Neural cell (in vitro differentiated cells): ENCODE measurements around the gene IGF1. TPM values are rescaled to one million over a fixed set of nuclear protein-coding genes. Genes with fewer than 3 reads are reported as not detected.

Experiments
- H2AFZ ChIP-seq: fragments of 200-600, 300-800 bp; sonication (generic), shearing (Covaris generic); 2 replicates; pipeline ENCODE4 v1.6.0; 2014; ENCODE audit warnings: low read depth, mild to moderate bottlenecking, antibody characterized with exemption, low read length, moderate library complexity
- H3F3A ChIP-seq: fragments of 200-600 bp; shearing (Covaris generic); 2 replicates; pipeline ENCODE4 v1.6.1; 2016; ENCODE audit warnings: mild to moderate bottlenecking, moderate library complexity, mixed read lengths, antibody characterized with exemption, low read length; ENCODE audit not compliant: insufficient read depth, poor library complexity, severe bottlenecking
- H3K27ac ChIP-seq: fragments of 200-600, 300-800 bp; sonication (generic), shearing (Covaris generic); 2 replicates; pipeline ENCODE4 v1.5.1; 2014; ENCODE audit warnings: mild to moderate bottlenecking, low read length, moderate library complexity
- H3K27me3 ChIP-seq: fragments of 300-800, 200-600 bp; sonication (generic), shearing (Covaris generic); 2 replicates; pipeline ENCODE4 v1.6.0; 2014; ENCODE audit warnings: mild to moderate bottlenecking, low read depth, low read length, moderate library complexity; ENCODE audit not compliant: insufficient read depth
- H3K36me3 ChIP-seq: fragments of 300-800, 200-600 bp; sonication (generic), shearing (Covaris generic); 2 replicates; pipeline ENCODE4 v1.5.1; 2014; ENCODE audit warnings: mild to moderate bottlenecking, antibody characterized with exemption, low read length, moderate library complexity; ENCODE audit not compliant: insufficient read depth
- H3K4me2 ChIP-seq: fragments of 300-800, 200-600 bp; sonication (generic), shearing (Covaris generic); 2 replicates; pipeline ENCODE4 v1.6.0; 2014; ENCODE audit warnings: mild to moderate bottlenecking, low read length
- H3K4me3 ChIP-seq: fragments of 300-800, 200-600 bp; sonication (generic), shearing (Covaris generic); 2 replicates; pipeline ENCODE4 v1.5.1; 2014; ENCODE audit warnings: mild to moderate bottlenecking, low read length, moderate library complexity
- H3K79me2 ChIP-seq: fragments of 200-600 bp; shearing (Covaris generic); replicated peaks from 2 replicates; pipeline ENCODE4 v1.6.0; 2014; ENCODE audit warnings: mild to moderate bottlenecking, low read length, moderate library complexity; ENCODE audit not compliant: insufficient read depth
- H3K9ac ChIP-seq: fragments of 300-800, 200-600 bp; sonication (generic), shearing (Covaris generic); 2 replicates; pipeline ENCODE4 v1.6.1; 2016; ENCODE audit warnings: mild to moderate bottlenecking, low read length, mixed read lengths
- H3K9me2 ChIP-seq: fragments of 200-600 bp; shearing (Covaris generic); 2 replicates; pipeline ENCODE4 v1.6.1; 2016; ENCODE audit warnings: mild to moderate bottlenecking, low read length, mixed read lengths; ENCODE audit not compliant: insufficient read depth
- H3K9me3 ChIP-seq: fragments of 200-600, 300-800 bp; sonication (generic), shearing (Covaris generic); 2 replicates; pipeline ENCODE4 v1.6.1; 2016; ENCODE audit warnings: mild to moderate bottlenecking, mixed run types, low read length, moderate library complexity, mixed read lengths
- H4K20me1 ChIP-seq: fragments of 200-600 bp; shearing (Covaris generic); 2 replicates; pipeline ENCODE4 v1.6.1; 2016; ENCODE audit warnings: mild to moderate bottlenecking, mixed run types; ENCODE audit not compliant: insufficient read depth
- EP300 ChIP-seq: fragments of 450-650 bp; conservative IDR thresholded peaks from 2 replicates; pipeline ENCODE4 v1.6.1; 2014; ENCODE audit warnings: antibody characterized with exemption, mild to moderate bottlenecking, moderate library complexity; ENCODE audit not compliant: poor library complexity, severe bottlenecking
- EZH2 ChIP-seq: fragments of 200-600, 300-800 bp; shearing (Covaris generic), sonication (generic); IDR thresholded peaks from 2 replicates; pipeline ENCODE4 v1.6.1; 2014; ENCODE audit warnings: antibody characterized with exemption, low read length, borderline replicate concordance, mild to moderate bottlenecking; ENCODE audit not compliant: insufficient read depth, poor library complexity, severe bottlenecking
- MXI1 ChIP-seq: fragments of 450-650 bp; conservative IDR thresholded peaks from 2 replicates; pipeline ENCODE4 v1.6.1; 2014; ENCODE audit warnings: antibody characterized with exemption, mild to moderate bottlenecking; ENCODE audit not compliant: poor library complexity, severe bottlenecking
- POLR2AphosphoS5 ChIP-seq: IDR thresholded peaks from 2 replicates; pipeline ENCODE4 v1.6.1; 2012
- RAD21 ChIP-seq: fragments of 450-650 bp; conservative IDR thresholded peaks from 2 replicates; pipeline ENCODE4 v1.6.1; 2014; ENCODE audit warnings: antibody characterized with exemption, mild to moderate bottlenecking, moderate library complexity
- SMC3 ChIP-seq: fragments of 450-650 bp; conservative IDR thresholded peaks from 2 replicates; pipeline ENCODE4 v1.6.1; 2014; ENCODE audit warnings: antibody characterized with exemption, mild to moderate bottlenecking, moderate library complexity; ENCODE audit not compliant: poor library complexity
- TAF1 ChIP-seq: IDR thresholded peaks from 2 replicates; pipeline ENCODE4 v1.6.1; 2012; ENCODE audit warnings: low read depth
- polyA plus RNA-seq: library from polyadenylated mRNA; depleted of rRNA; stranded (reverse); fragments of >200 nt; gene quantifications from 2 replicates; pipeline ENCODE4 v1.2.3, GENCODE V29; 2014
- TF ChIP-seq, protein P1 (sequence below): fragments of 450-650 bp; IDR thresholded peaks from 2 replicates; pipeline ENCODE4 v1.5.1; 2014; ENCODE audit warnings: antibody characterized with exemption, mild to moderate bottlenecking, moderate library complexity; ENCODE audit not compliant: poor library complexity, severe bottlenecking
- TF ChIP-seq, protein P2 (sequence below): IDR thresholded peaks from 2 replicates; pipeline ENCODE4 v1.6.1; 2012; ENCODE audit warnings: borderline replicate concordance

Gene IGF1
- polyA plus RNA-seq, 1 donor from 2014 or later, result not detected

- no peak for TF ChIP-seq SMC3
- no peak for TF ChIP-seq EP300
- TF ChIP-seq MXI1, result no peak
- no peak for TF ChIP-seq RAD21
- no peak for TF ChIP-seq TAF1
- no peak for TF ChIP-seq EZH2
- no peak for TF ChIP-seq POLR2AphosphoS5
- TF ChIP-seq, protein P1, sequence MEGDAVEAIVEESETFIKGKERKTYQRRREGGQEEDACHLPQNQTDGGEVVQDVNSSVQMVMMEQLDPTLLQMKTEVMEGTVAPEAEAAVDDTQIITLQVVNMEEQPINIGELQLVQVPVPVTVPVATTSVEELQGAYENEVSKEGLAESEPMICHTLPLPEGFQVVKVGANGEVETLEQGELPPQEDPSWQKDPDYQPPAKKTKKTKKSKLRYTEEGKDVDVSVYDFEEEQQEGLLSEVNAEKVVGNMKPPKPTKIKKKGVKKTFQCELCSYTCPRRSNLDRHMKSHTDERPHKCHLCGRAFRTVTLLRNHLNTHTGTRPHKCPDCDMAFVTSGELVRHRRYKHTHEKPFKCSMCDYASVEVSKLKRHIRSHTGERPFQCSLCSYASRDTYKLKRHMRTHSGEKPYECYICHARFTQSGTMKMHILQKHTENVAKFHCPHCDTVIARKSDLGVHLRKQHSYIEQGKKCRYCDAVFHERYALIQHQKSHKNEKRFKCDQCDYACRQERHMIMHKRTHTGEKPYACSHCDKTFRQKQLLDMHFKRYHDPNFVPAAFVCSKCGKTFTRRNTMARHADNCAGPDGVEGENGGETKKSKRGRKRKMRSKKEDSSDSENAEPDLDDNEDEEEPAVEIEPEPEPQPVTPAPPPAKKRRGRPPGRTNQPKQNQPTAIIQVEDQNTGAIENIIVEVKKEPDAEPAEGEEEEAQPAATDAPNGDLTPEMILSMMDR, result no peak
- TF ChIP-seq, protein P2, sequence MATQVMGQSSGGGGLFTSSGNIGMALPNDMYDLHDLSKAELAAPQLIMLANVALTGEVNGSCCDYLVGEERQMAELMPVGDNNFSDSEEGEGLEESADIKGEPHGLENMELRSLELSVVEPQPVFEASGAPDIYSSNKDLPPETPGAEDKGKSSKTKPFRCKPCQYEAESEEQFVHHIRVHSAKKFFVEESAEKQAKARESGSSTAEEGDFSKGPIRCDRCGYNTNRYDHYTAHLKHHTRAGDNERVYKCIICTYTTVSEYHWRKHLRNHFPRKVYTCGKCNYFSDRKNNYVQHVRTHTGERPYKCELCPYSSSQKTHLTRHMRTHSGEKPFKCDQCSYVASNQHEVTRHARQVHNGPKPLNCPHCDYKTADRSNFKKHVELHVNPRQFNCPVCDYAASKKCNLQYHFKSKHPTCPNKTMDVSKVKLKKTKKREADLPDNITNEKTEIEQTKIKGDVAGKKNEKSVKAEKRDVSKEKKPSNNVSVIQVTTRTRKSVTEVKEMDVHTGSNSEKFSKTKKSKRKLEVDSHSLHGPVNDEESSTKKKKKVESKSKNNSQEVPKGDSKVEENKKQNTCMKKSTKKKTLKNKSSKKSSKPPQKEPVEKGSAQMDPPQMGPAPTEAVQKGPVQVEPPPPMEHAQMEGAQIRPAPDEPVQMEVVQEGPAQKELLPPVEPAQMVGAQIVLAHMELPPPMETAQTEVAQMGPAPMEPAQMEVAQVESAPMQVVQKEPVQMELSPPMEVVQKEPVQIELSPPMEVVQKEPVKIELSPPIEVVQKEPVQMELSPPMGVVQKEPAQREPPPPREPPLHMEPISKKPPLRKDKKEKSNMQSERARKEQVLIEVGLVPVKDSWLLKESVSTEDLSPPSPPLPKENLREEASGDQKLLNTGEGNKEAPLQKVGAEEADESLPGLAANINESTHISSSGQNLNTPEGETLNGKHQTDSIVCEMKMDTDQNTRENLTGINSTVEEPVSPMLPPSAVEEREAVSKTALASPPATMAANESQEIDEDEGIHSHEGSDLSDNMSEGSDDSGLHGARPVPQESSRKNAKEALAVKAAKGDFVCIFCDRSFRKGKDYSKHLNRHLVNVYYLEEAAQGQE, result no peak
- no peak overlapping the region for H3K27ac ChIP-seq
- H3K79me2 ChIP-seq, result no peaks in the 10 kb centered on the region
- no peak overlapping the region for H2AFZ ChIP-seq
- H3K4me3 ChIP-seq, result no peak overlapping the region
- no peak overlapping the region for H3K4me2 ChIP-seq
- no peaks in the 10 kb centered on the region for H3K27me3 ChIP-seq
- H3F3A ChIP-seq, result no peaks in the 10 kb centered on the region
- no peak overlapping the region for H3K9ac ChIP-seq
- H4K20me1 ChIP-seq, result no peaks in the 10 kb centered on the region
- no peaks in the 10 kb centered on the region for H3K9me2 ChIP-seq
- no peaks in the 10 kb centered on the region for H3K9me3 ChIP-seq
- no peaks in the 10 kb centered on the region for H3K36me3 ChIP-seq
Observed at GRCh38 chr12:102349079-102349478, 131.3 kb downstream of the IGF1 start.

DNA sequence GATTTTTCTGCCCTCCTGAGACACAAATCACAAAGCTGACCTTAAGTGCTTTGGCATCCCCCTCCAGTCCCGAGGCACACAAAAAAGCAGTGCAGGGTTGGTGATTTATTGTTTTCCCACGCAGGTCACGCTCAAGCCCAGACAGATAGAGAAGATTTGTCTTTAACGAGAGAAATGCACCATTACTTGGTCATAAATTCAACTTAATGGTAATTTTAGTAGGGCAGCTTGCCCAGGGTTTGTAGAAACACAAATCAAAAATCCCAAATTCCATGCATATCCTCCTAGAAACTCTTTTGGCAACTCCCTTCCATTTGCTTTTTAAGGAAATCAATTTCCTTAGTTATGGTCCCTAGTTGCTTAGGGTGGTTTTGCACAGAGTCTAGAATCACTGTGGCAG lies 132.6 kb downstream of the IGF1 start:
- Histone ChIP-seq H3F3A (no peaks in the 10 kb centered on the region), H3K9me3 (no peaks in the 10 kb centered on the region), H3K27ac (no peak overlapping the region), H3K9me2 (no peaks in the 10 kb centered on the region), H3K79me2 (no peaks in the 10 kb centered on the region), H3K4me2 (no peak overlapping the region), H3K27me3 (no peaks in the 10 kb centered on the region), H4K20me1 (no peaks in the 10 kb centered on the region), H3K9ac (no peak overlapping the region), H3K4me3 (no peak overlapping the region), H3K36me3 (no peaks in the 10 kb centered on the region), H2AFZ (no peak overlapping the region)
- TF ChIP-seq TAF1 (no peak), EZH2 (no peak), MXI1 (no peak), POLR2AphosphoS5 (no peak), EP300 (no peak), SMC3 (no peak), RAD21 (no peak)
- TF ChIP-seq, protein P2, result no peak
- TF ChIP-seq, protein P1, result no peak
